ENCODE data around the gene ZNF143.
"Not testable (repeated sequence)": the region's sequence is repeated elsewhere in the genome, so short reads cannot be mapped to it uniquely, and the experiment has no call there.

Gene ZNF143

GRCh38 chr11:9460322-9461062 is at the start of gene ZNF143:
Gene ZNF143, plus strand, starts transcription at chr11:9461012. Its CDS starts 10,297 bp downstream, at chr11:9471309.
- in situ Hi-C loops (cut with MboI; ENCODE audit: low sequenced_read_pairs): no loop called here

GRCh38 chr11:9428706-9429105 is 32.1 kb upstream of the ZNF143 start:
- in situ Hi-C loops (cut with MboI; ENCODE audit: low sequenced_read_pairs): no loop called here

GRCh38 chr11:9438611-9439010 is 22.2 kb upstream of the ZNF143 start:
- in situ Hi-C loops (cut with MboI; ENCODE audit: low sequenced_read_pairs): no loop called here

- in situ Hi-C loops (cut with MboI; ENCODE audit: low sequenced_read_pairs): no loop called here
Measured at GRCh38 chr11:9446230-9446629, 14.6 kb upstream of the ZNF143 start.

GRCh38 chr11:9448576-9449352 is 12.0 kb upstream of the ZNF143 start:
- in situ Hi-C loops (cut with MboI; ENCODE audit: low sequenced_read_pairs): no loop called here

GRCh38 chr11:9452023-9452422 is 8.8 kb upstream of the ZNF143 start:
- in situ Hi-C loops (cut with MboI; ENCODE audit: low sequenced_read_pairs): not testable (repeated sequence)

- in situ Hi-C loops (cut with MboI; ENCODE audit: low sequenced_read_pairs): no loop called here
Measured at GRCh38 chr11:9455722-9456121, 5.1 kb upstream of the ZNF143 start.

- in situ Hi-C loops (cut with MboI; ENCODE audit: low sequenced_read_pairs): no loop called here
Measured at GRCh38 chr11:9459667-9460321, 1.0 kb upstream of the ZNF143 start.

- in situ Hi-C loops (cut with MboI; ENCODE audit: low sequenced_read_pairs): no loop called here
Measured at GRCh38 chr11:9461063-9461759, 399 bp downstream of the ZNF143 start.

- in situ Hi-C loops (cut with MboI; ENCODE audit: low sequenced_read_pairs): no loop called here
Measured at GRCh38 chr11:9461760-9462134, 935 bp downstream of the ZNF143 start.

GRCh38 chr11:9462172-9462799 is 1.5 kb downstream of the ZNF143 start:
- in situ Hi-C loops (cut with MboI; ENCODE audit: low sequenced_read_pairs): no loop called here

GRCh38 chr11:9462806-9463537 is 2.2 kb downstream of the ZNF143 start:
- in situ Hi-C loops (cut with MboI; ENCODE audit: low sequenced_read_pairs): no loop called here

- in situ Hi-C loops (cut with MboI; ENCODE audit: low sequenced_read_pairs): no loop called here
Measured at GRCh38 chr11:9470765-9471164, 10.0 kb downstream of the ZNF143 start.

GRCh38 chr11:9473408-9473807 is 12.6 kb downstream of the ZNF143 start:
- in situ Hi-C loops (cut with MboI; ENCODE audit: low sequenced_read_pairs): no loop called here

GRCh38 chr11:9479899-9480298 is 19.1 kb downstream of the ZNF143 start:
- in situ Hi-C loops (cut with MboI; ENCODE audit: low sequenced_read_pairs): no loop called here

GRCh38 chr11:9489080-9489765 is 28.4 kb downstream of the ZNF143 start:
- in situ Hi-C loops (cut with MboI; ENCODE audit: low sequenced_read_pairs): no loop called here

GRCh38 chr11:9490376-9490775 is 29.6 kb downstream of the ZNF143 start:
- in situ Hi-C loops (cut with MboI; ENCODE audit: low sequenced_read_pairs): no loop called here

GRCh38 chr11:9493492-9493891 is 32.7 kb downstream of the ZNF143 start:
- in situ Hi-C loops (cut with MboI; ENCODE audit: low sequenced_read_pairs): no loop called here

GRCh38 chr11:9494316-9494715 is 33.5 kb downstream of the ZNF143 start:
- in situ Hi-C loops (cut with MboI; ENCODE audit: low sequenced_read_pairs): no loop called here

All from HL-60/S4 (cell line).